A549 (cell line): Measurements from ENCODE around the gene WBP2. TPM values are rescaled to one million over a fixed set of nuclear protein-coding genes. Genes with fewer than 3 reads are reported as not detected.

Experiments
- ATAC-seq, 2 experiments: fragments of 200-7000 bp in 1 of 2; fragments of >200 bp in 1 of 2; cut with Nextera tagmentation in 1 of 2; cut with Tn5 transposase in 1 of 2; 3 replicates each; pipeline versions ENCODE4 v1.8.0 to v1.9.1; 2018 to 2020; ENCODE audit warnings: mild to moderate bottlenecking in 1 of 2, moderate library complexity in 1 of 2
- CTCF ChIA-PET: fragments of 300-600 bp; sonication (Branson Sonifier 250); formaldehyde crosslinking; extraction: SDS; loops from one replicate; lab custom pipeline; 2021; ENCODE audit warnings: antibody characterized with exemption, inconsistent platforms; lab: Yijun Ruan, JAX
- POLR2A ChIA-PET: fragments of 350-600 bp; formaldehyde crosslinking; extraction: SDS; loops from one replicate; lab custom pipeline; 2021; ENCODE audit warnings: antibody characterized with exemption, inconsistent platforms; lab: Yijun Ruan, JAX
- DNase-seq, 2 experiments: peaks; one replicate each; pipeline versions ENCODE4 v3.0.0 to v3.0.0-alpha.2; 2011 to 2016; ENCODE audit warnings: low read depth in 1 of 2, low spot score in 1 of 2
- FAIRE-seq: peaks from 2 replicates; lab custom pipeline; 2011; peaks lifted over from hg19 to GRCh38; lab: Jason Lieb, UNC
- H3K27ac ChIP-seq, 2 experiments: fragments of >200 bp; sonication (Bioruptor Twin); formaldehyde crosslinking; 3 replicates each; pipeline ENCODE4 v1.5.1; 2016 to 2017
- H3K4me1 ChIP-seq: fragments of >200 bp; sonication (Bioruptor Twin); formaldehyde crosslinking; 3 replicates; pipeline ENCODE4 v1.6.1; 2016
- H3K4me2 ChIP-seq: fragments of >200 bp; sonication (Bioruptor Twin); formaldehyde crosslinking; 3 replicates; pipeline ENCODE4 v1.6.1; 2016
- H3K4me3 ChIP-seq: fragments of >200 bp; sonication (Bioruptor Twin); formaldehyde crosslinking; 3 replicates; pipeline ENCODE4 v1.5.1; 2016
- H3K9me3 ChIP-seq: fragments of >200 bp; sonication (Bioruptor Twin); formaldehyde crosslinking; 3 replicates; pipeline ENCODE4 v1.6.1; 2016
- BHLHE40 ChIP-seq: IDR thresholded peaks from 2 replicates; pipeline ENCODE4 v1.6.1; 2012; ENCODE audit warnings: low read depth, low read length, inconsistent platforms
- EHF ChIP-seq: fragments of 250-450 bp; sonication (Bioruptor Pico); IDR thresholded peaks from 2 replicates; pipeline ENCODE4 v1.5.0; 2020; ENCODE audit warnings: mild to moderate bottlenecking
- EHMT2 ChIP-seq: fragments of 200-600 bp; sonication (generic); IDR thresholded peaks from 2 replicates; pipeline ENCODE4 v1.6.1; 2016; ENCODE audit warnings: antibody characterized with exemption, low read depth, mild to moderate bottlenecking, moderate library complexity
- ESRRA ChIP-seq: fragments of 150-350 bp; IDR thresholded peaks from 2 replicates; pipeline ENCODE4 v1.6.1; 2014; ENCODE audit warnings: mild to moderate bottlenecking, low read length, borderline replicate concordance
- FOSL2 ChIP-seq, 2 experiments: fragments of 450-650 bp in 1 of 2; fragments of >200 bp in 1 of 2; sonication (Bioruptor Twin) in 1 of 2; formaldehyde crosslinking; IDR thresholded peaks; 2 replicates each; pipeline versions ENCODE4 v1.5.0 to v1.6.1; 2016 to 2020; ENCODE audit warnings: mild to moderate bottlenecking in 1 of 2, moderate library complexity in 1 of 2
- KDM5A ChIP-seq: fragments of 200-600 bp; sonication (generic); IDR thresholded peaks from 2 replicates; pipeline ENCODE4 v1.6.1; 2016; ENCODE audit warnings: antibody characterized with exemption, mild to moderate bottlenecking
- MYC ChIP-seq: IDR thresholded peaks from 2 replicates; pipeline ENCODE4 v1.6.1; 2012; ENCODE audit warnings: mild to moderate bottlenecking, inconsistent platforms, low read length, improper control_type of control experiment, borderline replicate concordance
- PHF8 ChIP-seq: fragments of 200-600 bp; sonication (generic); IDR thresholded peaks from 2 replicates; pipeline ENCODE4 v1.6.1; 2016; ENCODE audit warnings: low read depth, mild to moderate bottlenecking, antibody characterized with exemption, moderate library complexity, borderline replicate concordance
- POLR2A ChIP-seq: IDR thresholded peaks from 2 replicates; pipeline ENCODE4 v1.6.1; 2012; ENCODE audit warnings: mild to moderate bottlenecking, low read length
- RAD21 ChIP-seq, 2 experiments: fragments of >200 bp in 1 of 2; sonication (Bioruptor Twin) in 1 of 2; formaldehyde crosslinking in 1 of 2; IDR thresholded peaks in 1 of 2; conservative IDR thresholded peaks in 1 of 2; 2 replicates in 1 of 2; 3 replicates in 1 of 2; pipeline ENCODE4 v1.6.1; 2012 to 2018; ENCODE audit warnings: inconsistent platforms in 1 of 2
- SMC3 ChIP-seq: fragments of >200 bp; sonication (Bioruptor Twin); formaldehyde crosslinking; IDR thresholded peaks from 3 replicates; pipeline ENCODE4 v1.6.1; 2018; ENCODE audit warnings: inconsistent platforms
- TP53 ChIP-seq: fragments of 250-450 bp; sonication (Bioruptor Pico); IDR thresholded peaks from 2 replicates; pipeline ENCODE4 v1.5.0; 2021; ENCODE audit warnings: mild to moderate bottlenecking, moderate library complexity
- ZSCAN20 ChIP-seq: fragments of 250-450 bp; sonication (Bioruptor Pico); IDR thresholded peaks from 2 replicates; pipeline ENCODE4 v1.8.0; 2022; ENCODE audit warnings: mild to moderate bottlenecking, moderate library complexity
- WGBS: methylation state at CpG from one replicate; pipeline ENCODE4 v1.1.6; 2017; ENCODE audit errors: missing lambda C conversion rate; 5-methylcytosine and 5-hydroxymethylcytosine counted together
- polyA plus RNA-seq, 4 experiments: library from polyadenylated mRNA; depleted of rRNA in 3 of 4; stranded (reverse); fragments of >200 nt; fragmentation: RNase III in 1 of 4; extraction: RNeasy Plus Mini Kit Qiagen cat#74134 plus additional on column Dnase treatment in 1 of 4; gene quantifications; 2 replicates in 3 of 4; 3 replicates in 1 of 4; pipeline ENCODE4 v1.2.3, GENCODE V29; 2011 to 2017
- TF ChIP-seq, protein P1 (sequence below): fragments of >200 bp; sonication (Bioruptor Twin); formaldehyde crosslinking; IDR thresholded peaks from 3 replicates; pipeline ENCODE4 v1.5.1; 2016
- TF ChIP-seq, protein P2 (sequence below): IDR thresholded peaks from 2 replicates; pipeline ENCODE4 v1.6.1; 2012
- TF ChIP-seq, protein P3 (sequence below): fragments of 250-450 bp; sonication (Bioruptor Pico); IDR thresholded peaks from 2 replicates; pipeline ENCODE4 v1.5.0; 2020; ENCODE audit warnings: low read depth, mild to moderate bottlenecking, moderate library complexity
- TF ChIP-seq, protein P4 (sequence below): fragments of >200 bp; sonication (Bioruptor Twin); formaldehyde crosslinking; IDR thresholded peaks from 3 replicates; pipeline ENCODE4 v1.6.1; 2016
- TF ChIP-seq, protein P5 (sequence below): fragments of 200-600 bp; sonication (generic); IDR thresholded peaks from 2 replicates; pipeline ENCODE4 v1.6.1; 2016; ENCODE audit warnings: antibody characterized with exemption, mild to moderate bottlenecking, moderate library complexity

The WBP2 gene
- polyA plus RNA-seq, 2 of the 4 experiments (the other 2 are of a cell fraction): 39.7 to 131 TPM

DNA sequence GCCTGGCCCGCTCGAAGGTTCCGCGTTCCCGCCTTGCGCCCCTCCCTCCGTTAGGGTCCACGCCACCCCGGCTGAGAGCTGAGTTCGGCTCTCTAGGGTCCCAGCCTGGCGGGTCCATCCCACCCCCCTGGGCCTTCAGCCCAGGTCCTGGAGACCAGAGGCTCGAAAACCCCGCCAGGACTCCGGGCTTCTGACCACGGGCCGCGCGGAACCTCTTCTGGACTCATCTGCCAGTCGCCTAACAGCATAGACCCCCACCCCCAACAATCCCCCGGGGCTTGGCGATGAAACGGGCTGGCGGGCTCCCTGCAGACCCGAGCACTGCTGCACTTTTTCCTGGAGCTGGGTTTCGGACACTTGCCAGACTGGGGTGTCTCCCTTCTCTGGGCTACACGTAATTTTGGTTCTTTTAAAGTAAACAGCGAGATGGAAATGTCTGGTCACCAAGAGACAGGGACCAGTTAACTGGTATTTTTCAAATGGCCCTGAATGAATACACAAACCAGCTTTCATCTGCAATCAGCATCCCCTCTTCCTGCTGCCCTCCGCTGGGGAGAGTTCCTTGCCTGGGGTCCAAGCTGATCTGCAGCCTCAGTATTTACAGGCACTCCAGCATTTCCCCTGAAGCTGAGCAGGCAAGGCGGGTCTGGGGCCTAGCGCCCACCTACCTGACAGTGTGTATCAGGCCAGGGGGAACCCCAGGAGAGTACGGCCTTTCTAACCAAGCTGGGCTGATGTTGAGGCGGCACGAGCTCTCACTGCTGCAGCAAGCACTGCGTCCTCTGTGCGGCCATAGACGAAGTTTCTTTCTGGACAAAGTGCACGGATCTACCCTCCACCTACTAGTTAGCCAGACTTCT, 42.3 kb upstream of the WBP2 start:
- no peaks in the 10 kb centered on the region for H3K9me3 ChIP-seq
- ChIA-PET CTCF (interaction anchor here (0.7 to 22.8 kb wide), 21 partner anchors 7 to 383 kb away, joined by 3 to 513 read pairs (median 5); partner anchors contain the start of genes FBF1, MRPL38, TRIM47 and UNK), POLR2A (interaction anchor here (0.9 to 3.8 kb wide), 10 partner anchors 8 to 382 kb away, joined by 3 to 28 read pairs (median 4); partner anchors contain the start of genes ACOX1, TEN1, TRIM47 and WBP2)
- H3K4me2 ChIP-seq: peak overlapping the region; percentile 99
- TF ChIP-seq PHF8: no peak
- TF ChIP-seq FOSL2 (IDR thresholded peaks at IDR 0.05): no peak
- no peak for TF ChIP-seq FOSL2 (CRISPR knock-in tag; IDR thresholded peaks at IDR 0.05)
- no peak for TF ChIP-seq KDM5A
- TF ChIP-seq, protein P1, sequence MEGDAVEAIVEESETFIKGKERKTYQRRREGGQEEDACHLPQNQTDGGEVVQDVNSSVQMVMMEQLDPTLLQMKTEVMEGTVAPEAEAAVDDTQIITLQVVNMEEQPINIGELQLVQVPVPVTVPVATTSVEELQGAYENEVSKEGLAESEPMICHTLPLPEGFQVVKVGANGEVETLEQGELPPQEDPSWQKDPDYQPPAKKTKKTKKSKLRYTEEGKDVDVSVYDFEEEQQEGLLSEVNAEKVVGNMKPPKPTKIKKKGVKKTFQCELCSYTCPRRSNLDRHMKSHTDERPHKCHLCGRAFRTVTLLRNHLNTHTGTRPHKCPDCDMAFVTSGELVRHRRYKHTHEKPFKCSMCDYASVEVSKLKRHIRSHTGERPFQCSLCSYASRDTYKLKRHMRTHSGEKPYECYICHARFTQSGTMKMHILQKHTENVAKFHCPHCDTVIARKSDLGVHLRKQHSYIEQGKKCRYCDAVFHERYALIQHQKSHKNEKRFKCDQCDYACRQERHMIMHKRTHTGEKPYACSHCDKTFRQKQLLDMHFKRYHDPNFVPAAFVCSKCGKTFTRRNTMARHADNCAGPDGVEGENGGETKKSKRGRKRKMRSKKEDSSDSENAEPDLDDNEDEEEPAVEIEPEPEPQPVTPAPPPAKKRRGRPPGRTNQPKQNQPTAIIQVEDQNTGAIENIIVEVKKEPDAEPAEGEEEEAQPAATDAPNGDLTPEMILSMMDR: no peak
- TF ChIP-seq, protein P2, sequence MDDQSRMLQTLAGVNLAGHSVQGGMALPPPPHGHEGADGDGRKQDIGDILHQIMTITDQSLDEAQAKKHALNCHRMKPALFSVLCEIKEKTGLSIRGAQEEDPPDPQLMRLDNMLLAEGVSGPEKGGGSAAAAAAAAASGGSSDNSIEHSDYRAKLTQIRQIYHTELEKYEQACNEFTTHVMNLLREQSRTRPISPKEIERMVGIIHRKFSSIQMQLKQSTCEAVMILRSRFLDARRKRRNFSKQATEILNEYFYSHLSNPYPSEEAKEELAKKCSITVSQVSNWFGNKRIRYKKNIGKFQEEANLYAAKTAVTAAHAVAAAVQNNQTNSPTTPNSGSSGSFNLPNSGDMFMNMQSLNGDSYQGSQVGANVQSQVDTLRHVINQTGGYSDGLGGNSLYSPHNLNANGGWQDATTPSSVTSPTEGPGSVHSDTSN: peak; percentile 19; the same call in 1 of the 2 replicates
- FAIRE-seq (no peak), ATAC-seq (no peak; a peak in 1 of 6 replicates), DNase-seq (no peak)
- H3K27ac ChIP-seq: peak overlapping the region; percentile 90 to 97; a peak in 5 of 6 replicates
- peaks cover 17% of the 10 kb centered on the region for H3K4me1 ChIP-seq
- WGBS: 90% methylated on average over 26 of the region's 37 CpGs
- peak overlapping the region; percentile 84 for H3K4me3 ChIP-seq

DNA sequence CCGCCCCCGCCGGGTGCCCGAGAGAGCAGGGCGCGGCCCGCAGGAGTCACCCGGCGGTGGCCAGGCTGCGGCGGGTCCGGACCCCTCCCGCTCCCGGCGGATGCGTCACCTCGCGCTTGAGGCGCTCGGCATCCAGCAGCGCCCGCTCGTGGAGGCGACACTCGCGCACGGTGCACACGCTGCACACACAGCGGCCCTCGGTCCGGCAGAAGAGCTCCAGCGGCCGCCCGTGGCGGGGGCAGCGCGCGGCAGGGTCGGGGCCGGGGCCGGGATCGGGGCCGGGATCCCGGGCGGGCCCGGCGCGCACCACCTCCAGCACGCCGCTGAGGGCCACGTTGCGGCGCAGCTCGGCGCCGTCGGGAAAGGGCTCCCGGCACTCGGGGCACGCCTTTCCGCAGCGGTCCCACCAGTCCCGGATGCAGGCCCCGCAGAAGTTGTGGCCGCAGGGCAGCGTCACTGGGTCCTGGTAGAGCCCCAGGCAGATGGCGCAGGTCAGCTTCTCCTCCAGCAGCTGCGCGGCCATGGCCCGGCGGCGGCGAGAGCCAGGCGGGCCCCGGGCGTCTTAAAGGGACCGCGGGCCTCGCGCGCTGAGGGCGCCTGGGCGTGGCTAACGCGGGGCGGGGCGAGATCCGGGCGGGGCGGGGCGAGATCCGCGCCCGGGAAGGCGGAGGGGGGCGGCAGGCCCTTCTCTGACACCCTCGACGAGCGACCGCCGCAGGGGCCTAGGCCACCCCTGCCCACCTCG, 41.5 kb upstream of the WBP2 start, which contains the start of gene TRIM65:
TSS of gene TRIM65 (minus strand) at position 537 of the 745 bp plus-strand sequence. CDS start at position 523, 14 bp downstream.
- Histone ChIP-seq H3K4me2 (peak within 1 kb of the TSS; percentile 99), H3K4me1 (peaks cover 17% of the 10 kb centered on the region), H3K27ac (peak within 1 kb of the TSS; percentile 90 to 97), H3K4me3 (peak within 1 kb of the TSS; percentile 84), H3K9me3 (no peaks in the 10 kb centered on the region)
- POLR2A ChIA-PET: interaction anchor here (0.7 to 3.8 kb wide), 13 partner anchors 9 to 383 kb away, joined by 3 to 28 read pairs (median 5); partner anchors contain the start of genes ACOX1, TEN1, TRIM47 and UNK
- CTCF ChIA-PET: interaction anchor here (0.7 to 22.8 kb wide), 33 partner anchors 8 to 383 kb away, joined by 3 to 513 read pairs (median 4); partner anchors contain the start of genes FBF1, MRPL38, TRIM47 and TSEN54
- FAIRE-seq (no peak), ATAC-seq (peak; percentile 76 to 80), DNase-seq (peak; percentile 69 to 83)
- 2% methylated on average over 13 of the region's 102 CpGs for WGBS
- TF ChIP-seq BHLHE40: no peak
- TF ChIP-seq SMC3: peak; percentile 40; the same call in 2 of the 3 replicates
- TF ChIP-seq, protein P3, sequence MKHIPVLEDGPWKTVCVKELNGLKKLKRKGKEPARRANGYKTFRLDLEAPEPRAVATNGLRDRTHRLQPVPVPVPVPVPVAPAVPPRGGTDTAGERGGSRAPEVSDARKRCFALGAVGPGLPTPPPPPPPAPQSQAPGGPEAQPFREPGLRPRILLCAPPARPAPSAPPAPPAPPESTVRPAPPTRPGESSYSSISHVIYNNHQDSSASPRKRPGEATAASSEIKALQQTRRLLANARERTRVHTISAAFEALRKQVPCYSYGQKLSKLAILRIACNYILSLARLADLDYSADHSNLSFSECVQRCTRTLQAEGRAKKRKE: no peak
- TF ChIP-seq, protein P4, sequence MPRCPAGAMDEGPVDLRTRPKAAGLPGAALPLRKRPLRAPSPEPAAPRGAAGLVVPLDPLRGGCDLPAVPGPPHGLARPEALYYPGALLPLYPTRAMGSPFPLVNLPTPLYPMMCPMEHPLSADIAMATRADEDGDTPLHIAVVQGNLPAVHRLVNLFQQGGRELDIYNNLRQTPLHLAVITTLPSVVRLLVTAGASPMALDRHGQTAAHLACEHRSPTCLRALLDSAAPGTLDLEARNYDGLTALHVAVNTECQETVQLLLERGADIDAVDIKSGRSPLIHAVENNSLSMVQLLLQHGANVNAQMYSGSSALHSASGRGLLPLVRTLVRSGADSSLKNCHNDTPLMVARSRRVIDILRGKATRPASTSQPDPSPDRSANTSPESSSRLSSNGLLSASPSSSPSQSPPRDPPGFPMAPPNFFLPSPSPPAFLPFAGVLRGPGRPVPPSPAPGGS: peak; percentile 84
- TF ChIP-seq, protein P1: peak; percentile 59
- no peak for TF ChIP-seq EHF
- peak; percentile 12 to 54; a peak in 3 of 5 replicates for TF ChIP-seq RAD21 (conservative IDR thresholded peaks at IDR 0.05 in 1 of 2, IDR thresholded peaks at IDR 0.05 in 1 of 2)
- TF ChIP-seq MYC: peak; percentile 55; the same call in 1 of the 2 replicates
- no peak for TF ChIP-seq ZSCAN20 (CRISPR knock-in tag)
- TF ChIP-seq POLR2A: peak; percentile 95
- TF ChIP-seq, protein P5, sequence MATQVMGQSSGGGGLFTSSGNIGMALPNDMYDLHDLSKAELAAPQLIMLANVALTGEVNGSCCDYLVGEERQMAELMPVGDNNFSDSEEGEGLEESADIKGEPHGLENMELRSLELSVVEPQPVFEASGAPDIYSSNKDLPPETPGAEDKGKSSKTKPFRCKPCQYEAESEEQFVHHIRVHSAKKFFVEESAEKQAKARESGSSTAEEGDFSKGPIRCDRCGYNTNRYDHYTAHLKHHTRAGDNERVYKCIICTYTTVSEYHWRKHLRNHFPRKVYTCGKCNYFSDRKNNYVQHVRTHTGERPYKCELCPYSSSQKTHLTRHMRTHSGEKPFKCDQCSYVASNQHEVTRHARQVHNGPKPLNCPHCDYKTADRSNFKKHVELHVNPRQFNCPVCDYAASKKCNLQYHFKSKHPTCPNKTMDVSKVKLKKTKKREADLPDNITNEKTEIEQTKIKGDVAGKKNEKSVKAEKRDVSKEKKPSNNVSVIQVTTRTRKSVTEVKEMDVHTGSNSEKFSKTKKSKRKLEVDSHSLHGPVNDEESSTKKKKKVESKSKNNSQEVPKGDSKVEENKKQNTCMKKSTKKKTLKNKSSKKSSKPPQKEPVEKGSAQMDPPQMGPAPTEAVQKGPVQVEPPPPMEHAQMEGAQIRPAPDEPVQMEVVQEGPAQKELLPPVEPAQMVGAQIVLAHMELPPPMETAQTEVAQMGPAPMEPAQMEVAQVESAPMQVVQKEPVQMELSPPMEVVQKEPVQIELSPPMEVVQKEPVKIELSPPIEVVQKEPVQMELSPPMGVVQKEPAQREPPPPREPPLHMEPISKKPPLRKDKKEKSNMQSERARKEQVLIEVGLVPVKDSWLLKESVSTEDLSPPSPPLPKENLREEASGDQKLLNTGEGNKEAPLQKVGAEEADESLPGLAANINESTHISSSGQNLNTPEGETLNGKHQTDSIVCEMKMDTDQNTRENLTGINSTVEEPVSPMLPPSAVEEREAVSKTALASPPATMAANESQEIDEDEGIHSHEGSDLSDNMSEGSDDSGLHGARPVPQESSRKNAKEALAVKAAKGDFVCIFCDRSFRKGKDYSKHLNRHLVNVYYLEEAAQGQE: no peak
- peak; percentile 77; the same call in 1 of the 2 replicates for TF ChIP-seq PHF8
- TF ChIP-seq FOSL2 (IDR thresholded peaks at IDR 0.05): peak; percentile 24; the same call in 1 of the 2 replicates
- TF ChIP-seq FOSL2 (CRISPR knock-in tag; IDR thresholded peaks at IDR 0.05): peak; percentile 88
- TF ChIP-seq ESRRA: no peak
- TF ChIP-seq TP53: no peak
- no peak for TF ChIP-seq EHMT2
